Measurements from ENCODE around the gene BRICD5. TPM values are rescaled to one million over a fixed set of nuclear protein-coding genes. Genes with fewer than 3 reads are reported as not detected.

BRICD5 gene
- total RNA-seq, 6 experiments from 2014 or later, result 1.1 to 2.6 (median 1.8) TPM

- DNase-seq, result no peak
- peaks cover 4% of the 10 kb centered on the region; the same call in 1 of the 2 replicates for H3K36me3 Mint-ChIP-seq (ENCODE audit: low read depth)
- H3K4me1 Mint-ChIP-seq (ENCODE audit: low read depth), result no peaks in the 10 kb centered on the region
- H3K4me3 Mint-ChIP-seq, result no peak overlapping the region
- H3K27ac Mint-ChIP-seq, result no peak overlapping the region
- H3K9me3 Mint-ChIP-seq, result no peaks in the 10 kb centered on the region
- H3K27me3 Mint-ChIP-seq (ENCODE audit: insufficient read depth), result no peaks in the 10 kb centered on the region; the same call in none of the 2 replicates
- no peak for TF ChIP-seq CTCF (IDR thresholded peaks at IDR 0.05)
Measured at GRCh38 chr16:2233046-2233775, 22.5 kb upstream of the BRICD5 start.

- Mint-ChIP-seq H3K36me3 (ENCODE audit: low read depth) (peaks cover 4% of the 10 kb centered on the region; the same call in 1 of the 2 replicates), H3K27ac (no peak overlapping the region), H3K4me3 (no peak overlapping the region), H3K4me1 (ENCODE audit: low read depth) (no peaks in the 10 kb centered on the region), H3K9me3 (no peaks in the 10 kb centered on the region), H3K27me3 (ENCODE audit: insufficient read depth) (no peaks in the 10 kb centered on the region; the same call in none of the 2 replicates)
- no peak for TF ChIP-seq CTCF (IDR thresholded peaks at IDR 0.05)
- DNase-seq, result no peak
Measured at GRCh38 chr16:2232094-2232990, 21.7 kb upstream of the BRICD5 start.

- Mint-ChIP-seq H3K36me3 (ENCODE audit: low read depth) (peaks cover 4% of the 10 kb centered on the region; the same call in 1 of the 2 replicates), H3K9me3 (no peaks in the 10 kb centered on the region), H3K4me3 (no peak overlapping the region), H3K27me3 (ENCODE audit: insufficient read depth) (no peaks in the 10 kb centered on the region; the same call in none of the 2 replicates), H3K4me1 (ENCODE audit: low read depth) (peaks cover 9% of the 10 kb centered on the region), H3K27ac (no peak overlapping the region)
- no peak for DNase-seq
- TF ChIP-seq CTCF (IDR thresholded peaks at IDR 0.05), result no peak
Measured at GRCh38 chr16:2231016-2231931, 20.6 kb upstream of the BRICD5 start.

GRCh38 chr16:2230376-2230775, 19.7 kb upstream of the BRICD5 start:
- no peak overlapping the region for H3K27ac Mint-ChIP-seq
- H3K27me3 Mint-ChIP-seq (ENCODE audit: insufficient read depth), result no peaks in the 10 kb centered on the region; the same call in none of the 2 replicates
- no peak for TF ChIP-seq CTCF (IDR thresholded peaks at IDR 0.05)
- peaks cover 2% of the 10 kb centered on the region; the same call in 1 of the 2 replicates for H3K36me3 Mint-ChIP-seq (ENCODE audit: low read depth)
- H3K4me3 Mint-ChIP-seq, result no peak overlapping the region
- H3K9me3 Mint-ChIP-seq, result no peaks in the 10 kb centered on the region
- H3K4me1 Mint-ChIP-seq (ENCODE audit: low read depth), result peaks cover 16% of the 10 kb centered on the region
- no peak for DNase-seq
